Suprapubic skin (tissue), 4 donors: ENCODE results near the gene MINDY4.

Source experiments
- CTCF ChIP-seq, 2 donors: fragments of 200-600 bp in 1 of 2; fragments of 450-650 bp in 1 of 2; sonication (generic) in 1 of 2; IDR thresholded peaks; one replicate each; pipeline ENCODE4 v1.5.1; 2016 to 2019; ENCODE audit warnings: antibody characterized with exemption in 2 of 2, mild to moderate bottlenecking in 1 of 2, moderate library complexity in 1 of 2
- POLR2A ChIP-seq, 2 donors: fragments of 450-650 bp; IDR thresholded peaks; one replicate each; pipeline ENCODE4 v1.6.1; 2017; ENCODE audit warnings: antibody characterized with exemption in 2 of 2, mild to moderate bottlenecking in 2 of 2, moderate library complexity in 2 of 2
- POLR2AphosphoS5 ChIP-seq, 3 donors: sonication (generic); formaldehyde crosslinking; IDR thresholded peaks; one replicate each; pipeline ENCODE4 v1.6.1; 2017; ENCODE audit warnings: antibody characterized with exemption in 3 of 3

- TF ChIP-seq CTCF (IDR thresholded peaks at IDR 0.05), result no peak
- TF ChIP-seq POLR2A (IDR thresholded peaks at IDR 0.05), result no peak
- TF ChIP-seq POLR2AphosphoS5 (IDR thresholded peaks at IDR 0.05), result no peak
Observed at GRCh38 chr7:30805081-30805691, 34.0 kb downstream of the MINDY4 start.
